Activated T-cell treated with anti-CD3 and anti-CD28 coated beads for 24 hours (primary cell): ENCODE results near the gene SPIRE2.
"Not testable (repeated sequence)": the region's sequence is repeated elsewhere in the genome, so short reads cannot be mapped to it uniquely, and the experiment has no call there.

Source experiments
- DNase-seq: peaks from one replicate; pipeline ENCODE4 v3.0.0-alpha.2; 2020; ENCODE audit warnings: low read depth

Gene SPIRE2

DNA sequence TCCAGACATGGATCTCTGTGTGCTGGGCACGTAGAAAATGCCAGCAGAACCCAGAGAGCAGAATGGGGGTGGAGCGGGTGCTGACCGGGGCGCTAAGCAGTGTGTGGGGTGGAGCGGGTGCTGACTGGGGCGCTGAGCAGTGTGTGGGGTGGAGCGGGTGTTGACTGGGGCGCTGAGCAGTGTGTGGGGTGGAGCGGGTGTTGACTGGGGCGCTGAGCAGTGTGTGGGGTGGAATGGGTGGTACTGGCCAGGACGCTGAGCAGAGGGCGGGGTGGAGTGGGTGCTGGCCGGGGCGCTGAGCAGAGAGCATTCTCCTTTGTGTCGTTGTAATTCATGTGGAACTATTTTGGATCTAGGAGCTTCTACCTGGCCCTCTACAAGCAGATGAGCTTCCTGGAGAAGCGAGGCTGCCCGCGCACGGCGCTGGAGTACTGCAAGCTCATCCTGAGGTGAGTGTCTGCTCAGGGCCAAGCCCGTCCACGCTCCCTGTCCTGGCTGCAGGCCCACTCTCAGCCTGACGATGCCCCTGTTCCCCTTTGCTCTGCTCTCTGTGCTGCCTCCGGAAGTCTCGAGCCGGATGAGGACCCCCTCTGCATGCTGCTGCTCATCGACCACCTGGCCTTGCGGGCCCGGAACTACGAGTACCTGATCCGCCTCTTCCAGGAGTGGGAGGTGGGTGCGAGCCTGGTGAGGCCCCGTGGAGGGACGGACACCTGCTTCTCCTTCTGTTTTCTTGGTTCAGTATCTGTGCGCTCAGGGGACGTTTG, 70.1 kb downstream of the SPIRE2 start:
- no peak for DNase-seq

DNA sequence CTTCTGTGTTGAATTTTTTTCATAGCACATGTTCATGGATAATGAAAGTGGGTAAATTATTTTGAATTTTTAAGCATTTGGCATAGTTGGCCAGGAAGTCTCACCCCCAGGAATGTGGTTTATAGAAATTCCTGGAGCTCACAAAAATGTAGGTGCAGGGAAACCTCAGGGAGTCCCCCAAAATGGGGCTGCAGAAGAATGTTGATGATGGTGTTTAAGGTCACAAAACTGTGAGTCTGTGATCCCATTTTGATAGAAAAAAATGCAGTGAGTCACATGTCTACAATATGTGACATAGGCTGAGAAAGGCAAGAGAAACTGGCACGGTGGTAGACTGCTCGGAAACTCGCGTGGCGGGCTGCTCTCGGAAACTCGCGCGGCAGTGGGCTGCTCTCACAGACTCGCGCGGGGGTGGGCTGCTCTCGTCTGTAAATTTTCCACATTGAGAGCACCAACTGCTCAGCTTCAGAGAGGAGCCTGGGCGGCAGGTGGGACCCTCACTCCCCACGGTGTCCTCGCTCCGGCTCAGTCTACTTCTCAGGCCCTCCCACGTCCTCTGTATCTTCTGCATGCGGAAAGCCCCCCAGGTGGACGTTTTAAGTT, 71.7 kb downstream of the SPIRE2 start:
- no peak for DNase-seq

GRCh38 chr16:89900885-89901284, 72.6 kb downstream of the SPIRE2 start:
- no peak for DNase-seq

GRCh38 chr16:89902980-89903379, 74.7 kb downstream of the SPIRE2 start:
- DNase-seq = no peak

DNA sequence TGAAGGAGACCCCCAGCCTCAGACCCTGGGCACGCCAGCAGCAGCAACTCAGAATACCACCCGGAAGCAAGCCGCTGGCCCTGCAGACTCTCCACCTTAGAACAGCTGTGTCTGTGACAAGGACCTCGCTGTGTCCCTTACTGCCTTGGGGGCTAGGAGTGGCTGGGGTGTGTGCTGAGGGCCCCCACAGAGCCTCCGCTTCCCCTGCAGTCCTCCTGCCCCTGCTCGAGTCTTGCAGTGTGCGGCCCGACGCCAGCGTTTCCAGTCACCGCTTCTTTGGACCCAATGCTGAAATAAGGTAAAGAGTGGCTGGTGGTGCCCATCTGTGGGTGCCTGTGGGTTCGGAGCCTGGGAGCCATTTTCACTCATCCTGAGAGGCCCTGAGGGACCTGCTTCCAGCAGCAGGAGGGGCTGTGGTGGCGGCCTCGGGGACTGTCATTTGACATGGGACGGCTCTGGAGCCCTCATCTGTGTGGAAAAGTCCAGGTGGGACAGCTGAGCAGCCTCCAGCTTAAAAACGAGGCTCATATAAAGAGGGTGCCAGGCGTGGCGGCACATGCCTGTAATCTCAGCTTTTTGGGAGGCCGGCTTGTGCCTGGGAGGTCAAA, 75.7 kb downstream of the SPIRE2 start:
- no peak for DNase-seq

- DNase-seq = no peak
Observed at GRCh38 chr16:89904606-89905510, 76.6 kb downstream of the SPIRE2 start.

- DNase-seq = no peak
Observed at GRCh38 chr16:89905511-89906139, 77.3 kb downstream of the SPIRE2 start.

GRCh38 chr16:89906140-89907025, 78.1 kb downstream of the SPIRE2 start:
- no peak for DNase-seq

DNA sequence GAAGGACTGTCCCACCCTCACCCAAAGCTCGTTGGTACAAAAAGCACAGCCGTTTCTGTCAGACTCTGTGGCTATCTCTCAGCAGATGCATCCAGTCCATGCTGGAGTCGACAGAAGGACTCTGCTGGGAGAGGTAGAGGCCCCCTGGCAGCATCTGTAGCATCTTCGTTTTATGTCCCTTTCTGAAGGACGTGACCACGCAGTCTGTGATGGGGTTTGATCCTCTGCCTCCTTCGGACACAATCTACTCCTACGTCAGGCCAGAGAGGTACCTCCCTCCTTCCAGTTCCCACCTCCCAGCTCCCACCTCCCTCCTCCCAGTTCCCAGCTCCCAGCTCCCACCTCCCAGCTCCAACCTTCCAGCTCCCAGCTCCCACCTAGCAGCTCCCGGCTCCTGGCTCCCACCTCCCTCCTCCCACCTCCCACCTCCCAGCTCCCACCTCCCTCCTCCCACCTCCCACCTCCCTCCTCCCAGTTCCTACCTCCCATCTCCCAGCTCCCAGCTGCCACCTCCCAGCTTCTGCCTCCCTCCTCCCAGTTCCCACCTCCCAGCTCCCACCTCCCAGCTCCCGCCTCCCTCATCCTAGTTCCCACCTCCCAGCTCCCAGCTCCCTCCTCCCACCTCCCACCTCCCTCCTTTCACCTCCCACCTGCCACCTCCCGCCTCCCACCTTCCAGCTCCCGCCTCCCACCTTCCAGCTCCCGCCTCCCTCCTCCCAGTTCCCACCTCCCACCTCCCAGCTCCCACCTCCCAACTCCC, 79.0 kb downstream of the SPIRE2 start:
- no peak for DNase-seq

GRCh38 chr16:89908236-89908635, 80.0 kb downstream of the SPIRE2 start:
- no peak for DNase-seq

GRCh38 chr16:89909777-89910716, 81.8 kb downstream of the SPIRE2 start:
- DNase-seq = peak; percentile 54

DNA sequence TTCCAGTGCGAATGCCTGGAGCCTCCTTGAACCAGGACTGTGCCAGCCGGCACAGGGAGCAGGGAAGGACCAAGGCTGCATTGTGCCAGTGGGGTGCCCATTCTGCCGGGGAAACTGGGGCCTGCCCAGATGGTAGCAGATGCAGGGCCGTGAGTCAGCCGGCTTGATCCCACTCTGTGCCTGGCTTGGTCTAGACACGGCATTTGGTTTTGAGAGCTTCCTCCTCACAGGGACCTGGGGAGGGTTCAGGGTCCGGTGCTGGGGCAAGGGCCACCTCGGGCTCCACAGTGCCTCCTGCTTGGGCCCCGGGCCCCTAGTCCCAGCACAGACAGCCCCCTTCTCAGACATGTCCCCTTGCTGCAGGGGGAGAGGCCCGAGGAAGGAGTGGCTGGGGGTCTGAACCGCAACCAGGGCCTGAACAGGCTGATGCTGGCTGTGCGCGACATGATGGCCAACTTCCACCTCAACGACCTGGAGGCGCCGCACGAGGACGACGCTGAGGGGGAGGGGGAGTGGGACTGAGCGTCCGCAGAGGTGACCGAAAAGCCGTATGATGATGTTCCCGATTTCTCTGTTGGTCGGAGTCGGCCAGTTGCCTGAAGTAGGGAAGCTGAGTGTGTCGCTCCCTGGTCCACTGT, 82.6 kb downstream of the SPIRE2 start:
- DNase-seq = no peak

DNA sequence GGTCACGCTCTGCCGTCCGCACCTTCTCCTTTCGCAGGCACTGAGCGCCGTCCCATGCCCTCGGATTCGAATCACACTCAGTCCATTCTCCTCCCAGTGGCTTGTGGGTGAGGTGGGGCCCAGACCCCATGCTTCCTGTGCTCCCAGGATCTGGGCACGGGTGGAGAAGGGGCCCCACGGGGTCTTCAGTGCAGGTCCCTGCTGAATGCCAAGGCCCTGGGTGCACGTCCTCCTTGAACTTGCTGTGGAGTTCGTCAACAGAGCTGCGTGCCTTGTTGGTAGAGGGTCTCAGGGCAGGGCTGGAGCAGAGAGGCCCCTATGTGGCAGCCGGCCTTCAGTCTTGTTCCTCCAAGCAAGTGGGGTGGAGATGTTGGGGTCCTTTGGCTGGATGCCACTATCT, 83.1 kb downstream of the SPIRE2 start:
- DNase-seq = no peak

GRCh38 chr16:89912143-89912542, 83.9 kb downstream of the SPIRE2 start:
- DNase-seq = no peak

DNA sequence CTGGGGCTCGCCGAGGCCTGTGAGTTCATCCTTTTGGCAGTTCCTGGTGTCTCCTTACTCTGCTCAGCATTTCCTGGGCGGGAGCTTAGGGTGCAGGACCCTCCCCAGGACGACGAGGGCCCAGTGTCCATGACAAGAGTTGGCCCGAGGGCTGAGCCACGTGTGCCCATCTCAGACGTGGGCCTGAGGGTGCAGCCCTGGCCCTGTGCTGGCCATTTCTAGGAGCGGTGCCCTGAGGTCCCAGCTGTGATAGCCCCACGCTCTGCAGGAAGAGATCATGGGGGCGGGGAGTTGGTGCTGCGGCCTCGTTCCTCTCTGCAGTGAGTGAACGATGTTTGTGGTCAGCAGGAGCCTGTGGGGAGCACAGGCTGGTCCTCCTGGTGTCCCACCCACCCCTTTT, 84.4 kb downstream of the SPIRE2 start:
- DNase-seq = no peak

DNA sequence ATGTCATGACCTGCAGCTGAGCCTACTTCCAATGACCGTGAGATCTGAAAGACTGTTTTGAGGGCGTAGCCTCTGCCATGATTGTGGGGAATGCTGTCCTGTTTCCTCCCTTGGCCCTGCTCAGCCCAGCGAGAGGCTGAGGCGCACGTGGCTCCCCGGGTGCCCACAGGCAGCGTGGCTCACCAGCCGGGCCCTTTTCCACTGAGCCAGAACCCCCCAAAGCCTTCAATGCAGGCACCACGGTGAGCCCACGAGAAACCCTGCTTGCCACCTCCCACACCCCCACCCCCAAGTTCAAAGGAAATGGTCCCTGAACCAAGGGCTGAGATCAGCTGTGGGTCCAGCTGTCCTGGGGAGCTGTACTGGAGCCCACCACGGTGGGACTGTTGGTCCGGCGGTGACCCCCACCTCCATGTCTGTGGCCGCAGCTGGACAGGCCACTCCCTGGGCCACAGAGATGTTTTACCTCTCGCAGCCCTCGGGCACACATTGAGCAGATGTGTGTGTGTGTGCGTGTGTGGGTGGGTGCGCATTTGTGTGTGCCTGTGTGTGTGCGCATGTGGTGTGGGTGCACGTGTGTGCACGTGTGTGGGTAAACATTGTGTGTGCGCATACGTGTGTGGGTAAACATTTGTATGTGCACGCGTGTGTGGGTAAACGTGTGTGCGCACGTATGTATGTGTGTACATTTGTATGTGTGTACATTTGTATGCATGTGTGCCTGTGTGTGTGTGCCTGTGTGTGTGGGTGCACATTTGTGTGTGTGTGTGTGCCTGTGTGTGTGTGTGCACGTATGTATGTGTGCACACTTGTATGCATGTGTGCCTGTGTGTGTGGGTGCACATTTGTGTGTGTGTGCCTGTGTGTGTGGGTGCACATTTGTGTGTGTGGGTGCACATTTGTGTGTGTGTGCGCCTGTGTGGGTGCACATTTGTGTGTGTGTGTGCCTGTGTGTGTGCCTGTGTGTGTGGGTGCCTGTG, 85.4 kb downstream of the SPIRE2 start:
- DNase-seq = no peak

DNA sequence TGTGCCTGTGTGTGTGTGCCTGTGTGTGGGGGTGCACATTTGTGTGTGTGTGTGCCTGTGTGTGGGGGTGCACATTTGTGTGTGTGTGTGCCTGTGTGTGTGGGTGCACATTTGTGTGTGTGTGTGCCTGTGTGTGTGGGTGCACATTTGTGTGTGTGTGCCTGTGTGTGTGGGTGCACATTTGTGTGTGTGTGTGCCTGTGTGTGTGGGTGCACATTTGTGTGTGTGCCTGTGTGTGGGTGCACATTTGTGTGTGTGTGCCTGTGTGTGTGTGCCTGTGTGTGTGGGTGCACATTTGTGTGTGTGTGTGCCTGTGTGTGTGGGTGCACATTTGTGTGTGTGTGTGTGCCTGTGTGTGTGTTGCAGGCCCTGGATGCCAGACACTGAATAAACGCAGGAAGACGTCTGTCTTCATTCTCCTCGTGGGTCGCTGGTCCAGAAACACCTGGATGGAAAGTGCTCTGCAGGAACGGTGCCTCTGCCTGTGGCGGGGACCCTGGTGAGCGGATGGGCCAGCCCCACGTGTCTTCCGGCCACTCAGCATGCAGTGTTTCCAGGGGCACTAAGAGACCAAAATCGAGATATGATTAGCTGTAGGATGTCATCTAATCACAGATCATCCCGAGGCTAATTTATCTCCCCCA, 86.5 kb downstream of the SPIRE2 start:
- DNase-seq = not testable (repeated sequence)
